ENCODE results near the gene ZSWIM6.

DNA sequence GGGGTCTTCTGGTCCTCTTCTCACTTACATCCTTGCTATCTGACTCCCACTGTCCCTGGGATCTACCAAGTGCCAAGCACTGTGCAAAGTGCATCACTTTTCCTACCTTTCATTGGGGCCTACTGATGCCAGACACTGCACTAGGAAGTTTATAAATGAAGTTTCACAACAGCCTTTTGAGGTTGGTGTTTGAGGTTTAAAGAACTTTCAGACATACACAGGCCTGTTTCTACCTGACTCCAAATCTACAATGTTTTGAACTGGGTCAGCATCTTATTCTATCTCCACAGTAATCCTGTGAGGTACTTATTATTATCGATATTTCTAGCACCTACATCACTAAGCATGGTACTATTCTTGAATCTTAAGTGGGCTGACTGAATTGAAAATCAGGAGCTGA is 227.7 kb downstream of the ZSWIM6 start:
- TF ChIP-seq, protein P1, sequence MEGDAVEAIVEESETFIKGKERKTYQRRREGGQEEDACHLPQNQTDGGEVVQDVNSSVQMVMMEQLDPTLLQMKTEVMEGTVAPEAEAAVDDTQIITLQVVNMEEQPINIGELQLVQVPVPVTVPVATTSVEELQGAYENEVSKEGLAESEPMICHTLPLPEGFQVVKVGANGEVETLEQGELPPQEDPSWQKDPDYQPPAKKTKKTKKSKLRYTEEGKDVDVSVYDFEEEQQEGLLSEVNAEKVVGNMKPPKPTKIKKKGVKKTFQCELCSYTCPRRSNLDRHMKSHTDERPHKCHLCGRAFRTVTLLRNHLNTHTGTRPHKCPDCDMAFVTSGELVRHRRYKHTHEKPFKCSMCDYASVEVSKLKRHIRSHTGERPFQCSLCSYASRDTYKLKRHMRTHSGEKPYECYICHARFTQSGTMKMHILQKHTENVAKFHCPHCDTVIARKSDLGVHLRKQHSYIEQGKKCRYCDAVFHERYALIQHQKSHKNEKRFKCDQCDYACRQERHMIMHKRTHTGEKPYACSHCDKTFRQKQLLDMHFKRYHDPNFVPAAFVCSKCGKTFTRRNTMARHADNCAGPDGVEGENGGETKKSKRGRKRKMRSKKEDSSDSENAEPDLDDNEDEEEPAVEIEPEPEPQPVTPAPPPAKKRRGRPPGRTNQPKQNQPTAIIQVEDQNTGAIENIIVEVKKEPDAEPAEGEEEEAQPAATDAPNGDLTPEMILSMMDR (conservative IDR thresholded peaks at IDR 0.05): no peak
- no peak for TF ChIP-seq EZH2 (IDR thresholded peaks at IDR 0.05; ENCODE audit: low read depth)
